DND-41 (cell line): ENCODE data around the gene LRFN2.

ENCODE experiments used
- ATAC-seq: fragments of 200-7000 bp; cut with Tn5 transposase; 3 replicates; pipeline ENCODE4 v1.9.1; 2021; ENCODE audit warnings: low read depth; ENCODE audit not compliant: insufficient read depth
- DNase-seq: peaks from one replicate; pipeline ENCODE4 v3.0.0-alpha.2; 2020
- H2AFZ ChIP-seq: 2 replicates; pipeline ENCODE4 v1.6.0; 2012; ENCODE audit warnings: low read depth, low read length
- H3K27ac ChIP-seq: 2 replicates; pipeline ENCODE4 v1.5.1; 2012; ENCODE audit warnings: low read length, inconsistent platforms
- H3K27me3 ChIP-seq: fragments of 200-600 bp; sonication (generic); 2 replicates; pipeline ENCODE4 v1.6.0; 2012; ENCODE audit warnings: low read length, mild to moderate bottlenecking, inconsistent platforms; ENCODE audit not compliant: insufficient read depth, poor library complexity
- H3K36me3 ChIP-seq: 2 replicates; pipeline ENCODE4 v1.5.1; 2012; ENCODE audit warnings: low read length, inconsistent platforms; ENCODE audit not compliant: insufficient read depth
- H3K4me1 ChIP-seq: 2 replicates; pipeline ENCODE4 v1.5.1; 2012; ENCODE audit warnings: mild to moderate bottlenecking, low read length; ENCODE audit not compliant: insufficient read depth
- H3K4me2 ChIP-seq: 2 replicates; pipeline ENCODE4 v1.6.0; 2012; ENCODE audit warnings: mild to moderate bottlenecking, moderate library complexity, low read length, inconsistent platforms; ENCODE audit not compliant: insufficient read depth
- H3K4me3 ChIP-seq, 2 experiments: fragments of 200-600 bp in 1 of 2; shearing (Covaris generic) in 1 of 2; 2 replicates each; pipeline ENCODE4 v1.5.1; 2012 to 2016; ENCODE audit warnings: inconsistent platforms in 2 of 2, low read length in 2 of 2, mild to moderate bottlenecking in 2 of 2, low read depth in 1 of 2, moderate library complexity in 1 of 2
- H3K79me2 ChIP-seq: 2 replicates; pipeline ENCODE4 v1.6.0; 2012; ENCODE audit warnings: low read length, inconsistent platforms; ENCODE audit not compliant: insufficient read depth
- H3K9ac ChIP-seq: 2 replicates; pipeline ENCODE4 v1.6.0; 2012; ENCODE audit warnings: low read depth, mild to moderate bottlenecking, inconsistent platforms, low read length, moderate library complexity
- H3K9me3 ChIP-seq: 2 replicates; pipeline ENCODE4 v1.5.1; 2012; ENCODE audit warnings: low read length, moderate library complexity, mild to moderate bottlenecking, inconsistent platforms; ENCODE audit not compliant: insufficient read depth, severe bottlenecking
- H4K20me1 ChIP-seq: 2 replicates; pipeline ENCODE4 v1.6.0; 2012; ENCODE audit warnings: low read length; ENCODE audit not compliant: insufficient read depth
- EZH2 ChIP-seq: IDR thresholded peaks from 3 replicates; pipeline ENCODE4 v1.6.1; 2012; ENCODE audit warnings: borderline replicate concordance, low read depth, mild to moderate bottlenecking, moderate library complexity, low read length, inconsistent platforms; ENCODE audit not compliant: severe bottlenecking
- TF ChIP-seq, protein P1 (sequence below): IDR thresholded peaks from 2 replicates; pipeline ENCODE4 v1.5.1; 2012; ENCODE audit warnings: borderline replicate concordance, low read length, moderate library complexity, mild to moderate bottlenecking; ENCODE audit not compliant: poor library complexity, severe bottlenecking; ENCODE audit errors: extremely low read depth

Gene LRFN2

DNA sequence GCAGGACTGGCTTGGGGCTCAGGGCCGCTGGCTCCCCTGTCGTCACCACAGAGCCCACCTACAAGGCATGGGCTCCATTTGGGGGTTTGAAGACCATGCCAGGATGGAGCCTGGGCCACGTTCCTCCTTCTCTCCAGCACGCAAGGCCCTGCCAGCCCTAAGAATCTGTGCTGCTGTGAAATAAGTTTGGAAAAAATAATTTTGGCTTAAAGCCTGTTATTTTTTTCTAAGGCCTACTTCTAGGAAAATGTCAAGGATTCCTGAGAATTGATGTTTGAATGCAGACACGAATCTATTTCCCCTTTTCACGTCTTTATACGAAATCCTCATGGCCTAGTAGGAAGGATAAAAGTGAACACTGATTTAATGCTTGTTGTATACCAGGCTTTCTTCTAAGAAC is 107.5 kb downstream of the LRFN2 start:
- Histone ChIP-seq H3K9me3 (no peaks in the 10 kb centered on the region), H3K4me1 (peaks cover 18% of the 10 kb centered on the region), H2AFZ (no peak overlapping the region), H4K20me1 (no peaks in the 10 kb centered on the region), H3K4me2 (no peak overlapping the region), H3K36me3 (no peaks in the 10 kb centered on the region), H3K27ac (no peak overlapping the region), H3K4me3 (no peak overlapping the region), H3K9ac (no peak overlapping the region), H3K27me3 (no peaks in the 10 kb centered on the region), H3K79me2 (no peaks in the 10 kb centered on the region)
- TF ChIP-seq EZH2, result no peak
- TF ChIP-seq, protein P1, sequence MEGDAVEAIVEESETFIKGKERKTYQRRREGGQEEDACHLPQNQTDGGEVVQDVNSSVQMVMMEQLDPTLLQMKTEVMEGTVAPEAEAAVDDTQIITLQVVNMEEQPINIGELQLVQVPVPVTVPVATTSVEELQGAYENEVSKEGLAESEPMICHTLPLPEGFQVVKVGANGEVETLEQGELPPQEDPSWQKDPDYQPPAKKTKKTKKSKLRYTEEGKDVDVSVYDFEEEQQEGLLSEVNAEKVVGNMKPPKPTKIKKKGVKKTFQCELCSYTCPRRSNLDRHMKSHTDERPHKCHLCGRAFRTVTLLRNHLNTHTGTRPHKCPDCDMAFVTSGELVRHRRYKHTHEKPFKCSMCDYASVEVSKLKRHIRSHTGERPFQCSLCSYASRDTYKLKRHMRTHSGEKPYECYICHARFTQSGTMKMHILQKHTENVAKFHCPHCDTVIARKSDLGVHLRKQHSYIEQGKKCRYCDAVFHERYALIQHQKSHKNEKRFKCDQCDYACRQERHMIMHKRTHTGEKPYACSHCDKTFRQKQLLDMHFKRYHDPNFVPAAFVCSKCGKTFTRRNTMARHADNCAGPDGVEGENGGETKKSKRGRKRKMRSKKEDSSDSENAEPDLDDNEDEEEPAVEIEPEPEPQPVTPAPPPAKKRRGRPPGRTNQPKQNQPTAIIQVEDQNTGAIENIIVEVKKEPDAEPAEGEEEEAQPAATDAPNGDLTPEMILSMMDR, result no peak
- DNase-seq (no peak), ATAC-seq (no peak)

DNA sequence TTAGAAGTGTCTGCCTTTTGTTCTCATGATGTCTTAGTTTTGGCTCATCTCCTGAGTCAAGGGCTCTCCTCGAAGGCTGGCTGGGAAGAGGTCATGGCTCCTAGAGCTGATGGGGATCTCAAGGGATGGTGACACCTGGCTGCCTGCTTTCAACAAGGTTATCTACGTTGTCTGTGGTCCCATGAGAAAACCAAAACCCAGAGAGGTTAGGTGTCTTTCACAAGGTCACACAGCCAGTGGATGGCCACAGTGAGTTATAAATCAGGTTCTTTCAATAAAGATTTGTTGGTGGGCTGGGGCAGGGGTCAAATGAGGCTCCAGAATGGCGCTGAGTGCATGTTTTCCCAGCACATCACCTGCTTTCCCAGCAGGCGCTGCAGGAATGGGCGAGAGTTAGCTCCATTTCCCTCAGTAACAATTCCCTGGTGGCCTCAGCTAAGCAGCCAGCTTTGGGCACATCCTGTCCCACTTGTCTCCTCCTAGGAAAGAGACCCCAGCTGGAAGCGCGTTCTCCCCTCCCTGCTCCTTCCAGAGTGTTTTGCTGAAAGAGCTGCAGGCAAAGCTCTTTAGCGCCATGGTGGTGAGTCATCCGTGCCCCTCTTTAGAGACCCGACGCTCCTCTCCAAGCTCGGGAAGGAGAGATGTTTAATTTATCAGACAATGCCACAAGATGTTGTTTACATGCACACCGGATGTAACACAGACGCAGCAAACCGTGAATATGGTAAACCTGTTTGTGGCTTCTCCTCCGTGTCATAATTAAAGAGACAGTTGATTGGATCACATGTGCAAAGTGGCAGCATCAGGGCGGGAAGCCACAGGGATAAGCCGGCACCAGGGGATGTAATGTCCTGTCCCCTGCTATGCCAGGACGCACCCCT is 109.7 kb downstream of the LRFN2 start:
- Histone ChIP-seq H2AFZ (peak overlapping the region; percentile 45; the same call in 1 of the 2 replicates), H3K4me1 (peaks cover 18% of the 10 kb centered on the region), H3K27me3 (no peaks in the 10 kb centered on the region), H3K36me3 (no peaks in the 10 kb centered on the region), H3K9me3 (no peaks in the 10 kb centered on the region), H3K9ac (peak overlapping the region; percentile 10; the same call in 1 of the 2 replicates), H4K20me1 (no peaks in the 10 kb centered on the region), H3K79me2 (no peaks in the 10 kb centered on the region), H3K27ac (peak overlapping the region; percentile 23), H3K4me3 (peak overlapping the region in 1 of 2 experiments; percentile 39; a peak in 2 of 4 replicates), H3K4me2 (peak overlapping the region; percentile 53)
- TF ChIP-seq EZH2, result no peak
- TF ChIP-seq, protein P1, result peak; percentile 44
- ATAC-seq, result peak; percentile 87
- DNase-seq, result peak; percentile 62

DNA sequence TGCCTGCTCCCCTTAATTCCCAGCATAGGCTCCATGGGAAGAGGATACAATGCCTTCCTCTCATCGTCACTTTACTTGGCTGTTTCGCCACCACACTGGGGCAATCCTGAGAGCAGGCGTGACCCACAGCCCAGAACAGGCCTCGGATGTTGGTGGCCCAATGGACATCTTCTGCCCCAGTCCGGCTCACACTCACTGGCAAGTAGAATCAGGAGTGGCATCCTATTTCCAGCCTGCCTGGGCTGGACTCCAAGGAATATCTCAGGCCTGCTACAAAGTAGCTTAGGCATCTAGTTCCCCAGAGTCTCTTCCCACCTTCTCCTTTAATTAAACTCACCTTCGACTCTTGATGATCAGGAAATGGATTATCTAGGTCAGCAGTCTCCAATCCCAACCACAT is 110.5 kb downstream of the LRFN2 start:
- Histone ChIP-seq H3K9ac (no peak overlapping the region), H3K4me2 (no peak overlapping the region), H3K9me3 (no peaks in the 10 kb centered on the region), H3K79me2 (no peaks in the 10 kb centered on the region), H4K20me1 (no peaks in the 10 kb centered on the region), H3K36me3 (no peaks in the 10 kb centered on the region), H2AFZ (no peak overlapping the region), H3K4me1 (peaks cover 18% of the 10 kb centered on the region), H3K27ac (no peak overlapping the region), H3K4me3 (no peak overlapping the region), H3K27me3 (no peaks in the 10 kb centered on the region)
- ATAC-seq, result no peak
- no peak for DNase-seq
- TF ChIP-seq, protein P1, result no peak
- no peak for TF ChIP-seq EZH2
